Gastroesophageal sphincter (tissue), 3 donors: ENCODE measurements around the gene GUCY1A2.

Experiments
- POLR2A ChIP-seq, 2 donors: fragments of 450-650 bp; IDR thresholded peaks; one replicate each; pipeline ENCODE4 v1.6.1; 2017; ENCODE audit warnings: antibody characterized with exemption in 2 of 2, mild to moderate bottlenecking in 2 of 2, moderate library complexity in 1 of 2
- POLR2AphosphoS5 ChIP-seq: sonication (generic); formaldehyde crosslinking; IDR thresholded peaks from one replicate; pipeline ENCODE4 v1.6.1; 2017; ENCODE audit warnings: antibody characterized with exemption
- TF ChIP-seq, protein P1 (sequence below), 4 experiments: fragments of 200-600 bp in 2 of 4; fragments of 450-650 bp in 2 of 4; sonication (generic) in 1 of 4; IDR thresholded peaks; one replicate each; pipeline ENCODE4 v1.5.1; 2017 to 2019; ENCODE audit warnings: antibody characterized with exemption in 4 of 4, mild to moderate bottlenecking in 2 of 4, moderate library complexity in 2 of 4

DNA sequence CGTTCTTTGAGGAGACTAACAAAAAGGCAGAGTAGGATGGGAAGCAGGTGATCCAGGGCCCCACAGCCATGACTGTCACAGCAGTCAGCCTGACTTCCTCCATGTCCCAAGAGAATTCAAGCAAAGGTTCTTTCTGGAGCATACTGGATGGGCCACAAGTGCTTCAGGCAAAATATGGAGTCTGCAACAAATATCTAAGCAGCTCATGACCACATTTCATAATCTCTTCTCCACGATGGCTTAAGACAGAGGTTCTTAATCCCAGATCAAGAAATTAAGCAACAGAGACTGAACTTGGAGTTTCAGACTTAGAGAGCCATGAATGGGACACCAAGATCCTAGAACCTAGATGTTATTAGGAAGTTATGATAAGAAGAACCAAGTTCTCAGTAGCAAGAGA is 31.6 kb downstream of the GUCY1A2 start:
- TF ChIP-seq, protein P1, sequence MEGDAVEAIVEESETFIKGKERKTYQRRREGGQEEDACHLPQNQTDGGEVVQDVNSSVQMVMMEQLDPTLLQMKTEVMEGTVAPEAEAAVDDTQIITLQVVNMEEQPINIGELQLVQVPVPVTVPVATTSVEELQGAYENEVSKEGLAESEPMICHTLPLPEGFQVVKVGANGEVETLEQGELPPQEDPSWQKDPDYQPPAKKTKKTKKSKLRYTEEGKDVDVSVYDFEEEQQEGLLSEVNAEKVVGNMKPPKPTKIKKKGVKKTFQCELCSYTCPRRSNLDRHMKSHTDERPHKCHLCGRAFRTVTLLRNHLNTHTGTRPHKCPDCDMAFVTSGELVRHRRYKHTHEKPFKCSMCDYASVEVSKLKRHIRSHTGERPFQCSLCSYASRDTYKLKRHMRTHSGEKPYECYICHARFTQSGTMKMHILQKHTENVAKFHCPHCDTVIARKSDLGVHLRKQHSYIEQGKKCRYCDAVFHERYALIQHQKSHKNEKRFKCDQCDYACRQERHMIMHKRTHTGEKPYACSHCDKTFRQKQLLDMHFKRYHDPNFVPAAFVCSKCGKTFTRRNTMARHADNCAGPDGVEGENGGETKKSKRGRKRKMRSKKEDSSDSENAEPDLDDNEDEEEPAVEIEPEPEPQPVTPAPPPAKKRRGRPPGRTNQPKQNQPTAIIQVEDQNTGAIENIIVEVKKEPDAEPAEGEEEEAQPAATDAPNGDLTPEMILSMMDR (IDR thresholded peaks at IDR 0.05): no peak
- TF ChIP-seq POLR2A (IDR thresholded peaks at IDR 0.05): no peak
- no peak for TF ChIP-seq POLR2AphosphoS5
